ENCODE measurements around the gene MIS12. TPM values are rescaled to one million over a fixed set of nuclear protein-coding genes. Genes with fewer than 3 reads are reported as not detected.

Gene MIS12
- total and polyA plus RNA-seq, 9 of the 15 experiments (the other 6 are each of a cell fraction or from before 2014, with no cell fraction given), result 13.5 to 31.9 (median 25.5) TPM

DNA sequence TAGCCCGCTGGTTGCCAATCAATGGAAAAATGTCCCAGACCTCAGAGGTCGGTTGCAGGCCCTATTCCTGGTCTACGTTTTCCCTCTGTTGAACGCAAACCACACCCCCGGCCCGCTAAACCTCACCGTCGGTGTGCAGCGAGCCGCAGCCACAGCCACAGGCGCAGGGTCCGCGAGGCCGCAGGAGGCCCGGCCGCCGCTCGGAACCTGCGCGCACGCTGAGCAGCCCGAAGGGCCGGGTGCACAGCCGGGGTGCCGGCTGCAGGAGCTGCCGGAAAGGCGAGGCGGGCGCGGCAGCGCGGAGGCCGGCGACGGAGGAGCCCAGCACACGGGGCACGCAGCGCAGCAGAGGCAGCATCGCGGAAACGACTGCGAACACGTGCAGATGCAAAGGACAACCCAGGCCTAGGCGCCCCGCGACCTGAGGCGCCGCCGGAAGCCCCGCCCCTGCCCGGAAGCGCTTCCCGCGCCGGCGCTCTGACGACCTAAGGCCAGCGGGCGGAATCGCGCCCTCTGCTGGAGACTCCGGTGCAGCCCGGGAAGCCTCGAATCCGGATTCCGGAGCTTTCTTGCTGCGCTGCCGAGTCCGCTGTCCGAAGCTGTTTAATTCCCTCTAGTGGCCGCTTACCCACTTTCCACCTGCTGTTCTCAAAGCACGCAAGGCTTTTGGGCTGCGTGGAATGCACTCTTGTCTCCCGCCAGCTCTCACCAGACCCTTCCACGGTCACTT, 47.5 kb upstream of the MIS12 start, which contains the start of gene C1QBP (continued):
- TF ChIP-seq, protein P1, sequence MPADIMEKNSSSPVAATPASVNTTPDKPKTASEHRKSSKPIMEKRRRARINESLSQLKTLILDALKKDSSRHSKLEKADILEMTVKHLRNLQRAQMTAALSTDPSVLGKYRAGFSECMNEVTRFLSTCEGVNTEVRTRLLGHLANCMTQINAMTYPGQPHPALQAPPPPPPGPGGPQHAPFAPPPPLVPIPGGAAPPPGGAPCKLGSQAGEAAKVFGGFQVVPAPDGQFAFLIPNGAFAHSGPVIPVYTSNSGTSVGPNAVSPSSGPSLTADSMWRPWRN (IDR thresholded peaks at IDR 0.05; ENCODE audit: low read depth), result no peak
- TF ChIP-seq KDM5B (IDR thresholded peaks at IDR 0.05; ENCODE audit: insufficient replicate concordance, low read depth, low read length), result peak; percentile 61
- TF ChIP-seq, protein P2, sequence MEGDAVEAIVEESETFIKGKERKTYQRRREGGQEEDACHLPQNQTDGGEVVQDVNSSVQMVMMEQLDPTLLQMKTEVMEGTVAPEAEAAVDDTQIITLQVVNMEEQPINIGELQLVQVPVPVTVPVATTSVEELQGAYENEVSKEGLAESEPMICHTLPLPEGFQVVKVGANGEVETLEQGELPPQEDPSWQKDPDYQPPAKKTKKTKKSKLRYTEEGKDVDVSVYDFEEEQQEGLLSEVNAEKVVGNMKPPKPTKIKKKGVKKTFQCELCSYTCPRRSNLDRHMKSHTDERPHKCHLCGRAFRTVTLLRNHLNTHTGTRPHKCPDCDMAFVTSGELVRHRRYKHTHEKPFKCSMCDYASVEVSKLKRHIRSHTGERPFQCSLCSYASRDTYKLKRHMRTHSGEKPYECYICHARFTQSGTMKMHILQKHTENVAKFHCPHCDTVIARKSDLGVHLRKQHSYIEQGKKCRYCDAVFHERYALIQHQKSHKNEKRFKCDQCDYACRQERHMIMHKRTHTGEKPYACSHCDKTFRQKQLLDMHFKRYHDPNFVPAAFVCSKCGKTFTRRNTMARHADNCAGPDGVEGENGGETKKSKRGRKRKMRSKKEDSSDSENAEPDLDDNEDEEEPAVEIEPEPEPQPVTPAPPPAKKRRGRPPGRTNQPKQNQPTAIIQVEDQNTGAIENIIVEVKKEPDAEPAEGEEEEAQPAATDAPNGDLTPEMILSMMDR (IDR thresholded peaks at IDR 0.05 in 2 of 3, conservative IDR thresholded peaks at IDR 0.05 in 1 of 3; ENCODE audit: insufficient read depth in 2 of 3, low read depth in 1 of 3, low read length in 3 of 3), result peak; percentile 93 to 98 (median 98)
- 0 out of 2 replicates have a peak, but pooled peaks have one; percentile 44 for TF ChIP-seq CC2D1A (IDR thresholded peaks at IDR 0.05)
- no peak for TF ChIP-seq ILK (tag; IDR thresholded peaks at IDR 0.05; ENCODE audit: borderline replicate concordance, low read depth)
- no peak for TF ChIP-seq POU5F1 (IDR thresholded peaks at IDR 0.05; ENCODE audit: borderline replicate concordance, low read depth, low read length, partially characterized antibody)
- no peak for TF ChIP-seq NR3C1 (CRISPR knock-in tag; IDR thresholded peaks at IDR 0.05)
- 0 out of 2 replicates have a peak, but pooled peaks have one; percentile 21 for TF ChIP-seq ERF (CRISPR knock-in tag; IDR thresholded peaks at IDR 0.05)
- TF ChIP-seq ESRRA (IDR thresholded peaks at IDR 0.05; ENCODE audit: borderline replicate concordance, low read depth), result peak; percentile 77
- no peak for TF ChIP-seq TCF7 (IDR thresholded peaks at IDR 0.05; ENCODE audit: borderline replicate concordance)
- TF ChIP-seq ZBTB8A (IDR thresholded peaks at IDR 0.05; ENCODE audit: partially characterized antibody), result no peak
- no peak for TF ChIP-seq HNRNPLL (IDR thresholded peaks at IDR 0.05; ENCODE audit: low read depth, low read length, poor library complexity, severe bottlenecking)
- TF ChIP-seq WHSC1 (IDR thresholded peaks at IDR 0.05; ENCODE audit: low read length), result no peak
- TF ChIP-seq, protein P3, sequence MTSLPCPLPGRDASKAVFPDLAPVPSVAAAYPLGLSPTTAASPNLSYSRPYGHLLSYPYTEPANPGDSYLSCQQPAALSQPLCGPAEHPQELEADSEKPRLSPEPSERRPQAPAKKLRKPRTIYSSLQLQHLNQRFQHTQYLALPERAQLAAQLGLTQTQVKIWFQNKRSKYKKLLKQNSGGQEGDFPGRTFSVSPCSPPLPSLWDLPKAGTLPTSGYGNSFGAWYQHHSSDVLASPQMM (CRISPR knock-in tag; IDR thresholded peaks at IDR 0.05), result no peak
- TF ChIP-seq EP400 (IDR thresholded peaks at IDR 0.05), result peak; percentile 86
- TF ChIP-seq L3MBTL2 (IDR thresholded peaks at IDR 0.05), result peak; percentile 90
- TF ChIP-seq, protein P4, sequence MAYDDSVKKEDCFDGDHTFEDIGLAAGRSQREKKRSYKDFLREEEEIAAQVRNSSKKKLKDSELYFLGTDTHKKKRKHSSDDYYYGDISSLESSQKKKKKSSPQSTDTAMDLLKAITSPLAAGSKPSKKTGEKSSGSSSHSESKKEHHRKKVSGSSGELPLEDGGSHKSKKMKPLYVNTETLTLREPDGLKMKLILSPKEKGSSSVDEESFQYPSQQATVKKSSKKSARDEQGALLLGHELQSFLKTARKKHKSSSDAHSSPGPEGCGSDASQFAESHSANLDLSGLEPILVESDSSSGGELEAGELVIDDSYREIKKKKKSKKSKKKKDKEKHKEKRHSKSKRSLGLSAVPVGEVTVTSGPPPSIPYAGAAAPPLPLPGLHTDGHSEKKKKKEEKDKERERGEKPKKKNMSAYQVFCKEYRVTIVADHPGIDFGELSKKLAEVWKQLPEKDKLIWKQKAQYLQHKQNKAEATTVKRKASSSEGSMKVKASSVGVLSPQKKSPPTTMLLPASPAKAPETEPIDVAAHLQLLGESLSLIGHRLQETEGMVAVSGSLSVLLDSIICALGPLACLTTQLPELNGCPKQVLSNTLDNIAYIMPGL (CRISPR knock-in tag; IDR thresholded peaks at IDR 0.05), result 0 out of 2 replicates have a peak, but pooled peaks have one; percentile 37
- TF ChIP-seq KHSRP (IDR thresholded peaks at IDR 0.05), result no peak
- TF ChIP-seq ELF1 (tag; IDR thresholded peaks at IDR 0.05), result peak; percentile 82
- peak; percentile 49 for TF ChIP-seq SMC3 (conservative IDR thresholded peaks at IDR 0.05; ENCODE audit: insufficient read depth, low read depth, low read length)
- TF ChIP-seq JUND (IDR thresholded peaks at IDR 0.05; ENCODE audit: borderline replicate concordance, low read depth, low read length), result 0 out of 2 replicates have a peak, but pooled peaks have one; percentile 34
- TF ChIP-seq JUND (tag; IDR thresholded peaks at IDR 0.05; ENCODE audit: borderline replicate concordance, low read depth, low read length), result no peak
- peak; percentile 51; the same call in 1 of the 2 replicates for TF ChIP-seq RNF2 (IDR thresholded peaks at IDR 0.05)
- no peak for TF ChIP-seq NFE2 (IDR thresholded peaks at IDR 0.05; ENCODE audit: low read depth)
- TF ChIP-seq MTF1 (CRISPR knock-in tag; IDR thresholded peaks at IDR 0.05; ENCODE audit: borderline replicate concordance), result no peak

Measured in K562 (cell line).